ENCODE results near the gene NLGN1.

- TF ChIP-seq, protein P1, sequence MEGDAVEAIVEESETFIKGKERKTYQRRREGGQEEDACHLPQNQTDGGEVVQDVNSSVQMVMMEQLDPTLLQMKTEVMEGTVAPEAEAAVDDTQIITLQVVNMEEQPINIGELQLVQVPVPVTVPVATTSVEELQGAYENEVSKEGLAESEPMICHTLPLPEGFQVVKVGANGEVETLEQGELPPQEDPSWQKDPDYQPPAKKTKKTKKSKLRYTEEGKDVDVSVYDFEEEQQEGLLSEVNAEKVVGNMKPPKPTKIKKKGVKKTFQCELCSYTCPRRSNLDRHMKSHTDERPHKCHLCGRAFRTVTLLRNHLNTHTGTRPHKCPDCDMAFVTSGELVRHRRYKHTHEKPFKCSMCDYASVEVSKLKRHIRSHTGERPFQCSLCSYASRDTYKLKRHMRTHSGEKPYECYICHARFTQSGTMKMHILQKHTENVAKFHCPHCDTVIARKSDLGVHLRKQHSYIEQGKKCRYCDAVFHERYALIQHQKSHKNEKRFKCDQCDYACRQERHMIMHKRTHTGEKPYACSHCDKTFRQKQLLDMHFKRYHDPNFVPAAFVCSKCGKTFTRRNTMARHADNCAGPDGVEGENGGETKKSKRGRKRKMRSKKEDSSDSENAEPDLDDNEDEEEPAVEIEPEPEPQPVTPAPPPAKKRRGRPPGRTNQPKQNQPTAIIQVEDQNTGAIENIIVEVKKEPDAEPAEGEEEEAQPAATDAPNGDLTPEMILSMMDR (IDR thresholded peaks at IDR 0.05) = no peak
- TF ChIP-seq POLR2A (IDR thresholded peaks at IDR 0.05) (no peak), POLR2AphosphoS5 (IDR thresholded peaks at IDR 0.05) (no peak)
Observed at GRCh38 chr3:174308736-174309135, 911.2 kb downstream of the NLGN1 start.
